Stimulated activated CD8-positive, alpha-beta memory T cell treated with anti-CD3 and anti-CD28 coated beads, Interleukin-12 subunit alpha, Interleukin-12 subunit beta, amount 100 ng/mL, for 24 hours (primary cell): Measurements from ENCODE around the gene GPR39.
"Not testable (repeated sequence)": the region's sequence is repeated elsewhere in the genome, so short reads cannot be mapped to it uniquely, and the experiment has no call there.

Experiments
- DNase-seq: peaks from one replicate; pipeline ENCODE4 v3.0.0-alpha.2; 2020; ENCODE audit errors: extremely low read depth

GPR39 gene

GRCh38 chr2:132495881-132496280 lies 79.3 kb downstream of the GPR39 start:
- no peak for DNase-seq

- no peak for DNase-seq
Measured at GRCh38 chr2:132496555-132496954, 80.0 kb downstream of the GPR39 start.

GRCh38 chr2:132497591-132497990 lies 81.0 kb downstream of the GPR39 start:
- DNase-seq, result no peak

- DNase-seq, result no peak
Measured at GRCh38 chr2:132503701-132504100, 87.1 kb downstream of the GPR39 start.

- DNase-seq, result no peak
Measured at GRCh38 chr2:132515010-132515409, 98.4 kb downstream of the GPR39 start.

DNA sequence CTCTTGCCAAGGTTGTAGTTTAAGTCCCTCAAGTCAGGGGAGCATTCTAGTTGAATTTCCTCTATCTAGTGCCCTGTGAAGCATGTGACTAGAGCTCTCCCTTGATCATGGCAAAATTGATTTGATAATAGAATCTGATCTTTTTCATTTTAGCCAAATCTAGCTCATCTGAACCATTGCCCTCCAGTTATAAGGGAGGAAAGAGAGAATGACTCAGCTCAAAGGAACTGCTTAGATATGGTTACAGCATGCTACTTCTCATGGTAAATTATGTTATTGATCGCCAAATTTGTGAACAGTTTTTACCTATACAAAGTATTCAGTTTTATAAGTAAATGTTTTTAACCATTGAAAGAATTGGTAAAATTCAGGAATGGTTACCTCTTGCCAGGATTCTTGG lies 100.8 kb downstream of the GPR39 start:
- no peak for DNase-seq

GRCh38 chr2:132518302-132518701 lies 101.7 kb downstream of the GPR39 start:
- no peak for DNase-seq

DNA sequence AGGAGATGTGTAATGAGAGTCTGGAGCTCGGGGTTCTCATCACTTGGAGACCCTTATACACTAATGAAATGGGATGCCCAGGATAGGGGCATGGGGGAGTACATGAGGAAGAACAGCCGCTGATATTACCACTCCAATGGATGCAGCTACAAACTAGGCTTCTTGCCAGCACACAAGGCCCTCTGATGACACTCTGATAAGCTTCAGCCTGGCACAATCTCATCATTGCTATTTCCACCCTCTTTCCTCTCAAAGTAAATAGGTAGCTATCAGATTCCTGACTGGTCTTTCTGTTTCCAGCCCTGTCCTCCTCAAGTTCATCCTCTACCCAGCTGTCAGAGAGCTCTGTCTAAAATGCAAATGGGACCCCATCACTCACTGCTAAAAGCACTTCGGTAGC lies 103.0 kb downstream of the GPR39 start:
- no peak for DNase-seq

DNA sequence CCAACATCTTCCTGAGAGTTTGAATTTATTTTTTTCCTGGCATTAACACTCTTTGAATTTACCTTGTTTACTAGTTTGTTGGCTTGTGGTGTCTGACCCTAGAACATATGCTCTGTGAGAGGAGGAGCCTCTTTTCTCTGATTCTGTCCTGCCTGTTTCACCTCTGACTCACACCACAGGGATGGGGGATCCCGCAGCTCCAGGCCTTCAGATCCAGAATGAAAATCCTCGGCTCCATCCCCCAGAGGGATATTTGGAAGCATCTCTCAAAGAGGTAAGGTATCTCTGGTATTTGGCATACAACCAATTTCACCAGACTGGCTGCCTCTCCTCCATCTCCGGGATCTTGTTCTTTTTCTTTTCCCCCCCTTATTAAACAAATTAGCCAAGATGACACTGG lies 104.7 kb downstream of the GPR39 start:
- DNase-seq, result no peak

DNA sequence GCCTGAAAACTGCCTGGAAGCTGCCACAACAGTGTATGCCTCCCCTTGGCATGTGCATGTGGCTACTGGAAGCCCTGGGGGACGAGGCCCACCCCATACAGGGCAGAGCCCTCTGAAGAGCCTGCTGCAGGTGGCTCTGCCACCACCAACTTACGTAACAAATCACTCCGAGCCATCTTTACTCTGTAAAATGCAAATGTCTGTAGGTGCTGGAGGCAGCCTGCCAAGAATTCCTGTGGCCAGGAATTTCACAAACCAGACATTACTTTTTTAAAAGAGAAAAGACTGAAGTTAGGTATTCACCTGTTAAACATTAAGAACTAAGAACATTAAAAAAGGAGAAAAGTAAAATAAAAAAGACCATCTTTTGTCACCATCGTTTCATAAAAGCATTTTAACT lies 106.3 kb downstream of the GPR39 start:
- DNase-seq, result no peak

DNA sequence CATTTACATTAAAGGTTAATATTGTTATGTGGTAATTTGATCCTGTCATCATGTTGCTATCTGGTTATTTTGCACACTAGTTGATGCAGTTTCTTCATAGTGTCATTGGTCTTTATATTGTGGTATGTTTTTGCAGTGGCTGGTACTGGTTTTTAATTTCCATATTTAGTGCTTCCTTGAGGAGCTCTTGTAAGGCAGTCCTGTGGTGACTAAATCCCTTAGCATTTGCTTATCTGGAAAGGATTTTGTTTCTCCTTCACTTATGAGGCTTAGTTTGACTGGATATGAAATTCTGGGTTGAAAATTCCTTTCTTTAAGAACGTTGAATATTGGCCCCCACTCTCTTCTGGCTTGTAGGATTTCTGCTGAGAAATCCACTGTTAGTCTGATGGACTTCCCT lies 120.5 kb downstream of the GPR39 start:
- DNase-seq, result not testable (repeated sequence)

DNA sequence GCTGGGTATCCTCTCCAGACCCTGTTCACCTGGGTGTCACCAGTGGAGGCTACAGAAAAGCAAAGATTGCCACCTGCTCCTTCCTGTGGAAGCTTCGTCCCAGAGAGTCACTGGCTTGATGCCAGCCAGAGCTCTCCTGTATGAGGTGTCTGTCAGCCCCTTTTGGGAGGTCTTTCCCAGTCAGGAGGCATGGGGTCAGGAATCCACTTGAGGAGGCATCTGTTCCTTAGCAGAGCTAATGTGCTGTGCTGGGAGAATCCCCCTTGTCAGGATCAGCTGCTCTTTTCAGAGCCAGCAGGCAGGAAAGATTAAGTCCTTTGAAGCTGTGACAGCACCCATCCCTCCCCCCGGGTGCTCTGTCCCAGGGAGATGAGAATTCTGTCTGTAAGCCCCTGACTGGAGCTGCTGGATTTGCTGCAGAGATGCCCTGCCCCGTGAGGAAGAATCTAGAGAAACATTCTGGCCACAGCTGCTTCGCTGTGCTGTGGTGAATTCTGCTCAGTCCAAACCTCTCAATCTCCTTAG lies 121.8 kb downstream of the GPR39 start:
- no peak for DNase-seq

- DNase-seq, result no peak
Measured at GRCh38 chr2:132540166-132540565, 123.6 kb downstream of the GPR39 start.

DNA sequence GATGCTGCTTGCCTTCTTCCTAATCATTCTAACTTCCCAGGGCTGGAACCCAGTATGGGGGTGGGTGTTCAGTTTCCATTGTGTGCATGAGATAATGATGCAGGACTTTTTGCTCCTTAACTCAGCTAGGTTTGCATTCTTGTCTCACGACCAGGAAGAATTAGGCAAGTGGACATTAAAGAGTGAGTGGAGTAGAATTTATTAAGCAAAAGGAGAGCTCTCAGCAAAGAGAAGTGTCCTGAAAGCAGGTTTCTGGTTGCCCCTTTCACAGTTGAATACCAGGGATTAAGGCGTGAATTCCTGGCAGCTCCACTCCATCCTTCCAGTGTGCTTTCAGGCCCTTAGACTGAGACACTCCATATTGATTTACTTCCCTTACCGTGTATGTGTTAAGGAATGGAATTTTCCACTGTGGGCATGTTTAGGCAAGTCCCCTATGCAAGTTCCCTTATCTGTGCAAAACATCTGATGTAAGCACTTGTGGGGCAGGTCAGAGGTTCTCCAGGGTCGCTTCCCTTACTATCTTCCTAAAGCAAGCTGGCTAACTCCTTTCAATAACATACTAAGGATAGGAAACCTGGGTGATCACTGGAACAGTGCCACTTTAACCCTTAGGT lies 126.5 kb downstream of the GPR39 start:
- no peak for DNase-seq

GRCh38 chr2:132544006-132544630 lies 127.5 kb downstream of the GPR39 start:
- no peak for DNase-seq

DNA sequence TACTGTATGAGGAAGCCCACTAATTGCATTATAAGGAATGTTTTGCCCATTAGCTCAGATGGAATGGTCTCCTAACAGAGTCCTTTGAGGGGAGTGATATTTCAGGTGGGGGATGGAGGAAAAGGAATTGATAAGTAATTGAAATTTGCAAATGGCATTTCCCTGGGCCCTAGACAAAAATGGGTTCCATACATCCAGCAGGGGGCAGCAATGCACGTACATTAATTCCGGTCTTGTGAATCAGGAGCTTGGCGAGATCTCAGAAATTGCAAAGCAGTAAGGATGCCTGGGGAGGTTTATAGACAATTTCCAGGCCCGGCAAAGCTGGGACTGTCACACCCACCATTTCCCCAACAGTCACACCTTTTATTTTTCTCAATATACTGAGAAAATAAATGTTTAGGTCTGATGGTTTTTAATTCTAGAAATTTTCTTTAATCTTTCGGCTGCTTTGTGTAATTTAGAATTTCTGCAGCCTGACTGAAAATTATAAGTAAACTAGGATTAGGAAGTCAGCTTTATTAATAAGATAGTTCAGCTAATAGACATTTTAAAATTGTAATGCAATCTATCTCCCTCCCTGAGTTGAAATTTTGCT lies 130.6 kb downstream of the GPR39 start:
- no peak for DNase-seq

GRCh38 chr2:132549935-132550670 lies 133.5 kb downstream of the GPR39 start:
- no peak for DNase-seq

- no peak for DNase-seq
Measured at GRCh38 chr2:132550946-132551345, 134.3 kb downstream of the GPR39 start.

GRCh38 chr2:132557694-132558093 lies 141.1 kb downstream of the GPR39 start:
- DNase-seq, result no peak

DNA sequence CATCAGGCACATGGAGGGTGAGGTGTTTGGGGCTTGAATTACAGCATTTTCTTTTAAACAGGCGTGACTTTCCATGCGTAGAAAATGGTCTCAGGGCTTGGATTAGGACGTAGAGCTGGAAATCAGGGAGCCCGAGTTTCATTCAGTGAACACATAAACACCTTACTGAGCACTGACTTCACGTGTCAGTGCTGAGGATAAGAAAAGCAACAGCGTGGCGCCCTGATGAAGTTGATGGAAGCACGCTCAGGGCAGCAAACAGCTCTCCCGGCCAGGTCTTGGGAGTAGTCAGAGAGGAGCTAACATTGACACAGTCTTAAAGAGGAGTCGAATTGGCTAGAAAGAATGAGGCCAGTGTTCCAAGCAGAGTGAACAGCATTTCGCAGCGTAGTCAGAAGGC lies 142.7 kb downstream of the GPR39 start:
- no peak for DNase-seq

DNA sequence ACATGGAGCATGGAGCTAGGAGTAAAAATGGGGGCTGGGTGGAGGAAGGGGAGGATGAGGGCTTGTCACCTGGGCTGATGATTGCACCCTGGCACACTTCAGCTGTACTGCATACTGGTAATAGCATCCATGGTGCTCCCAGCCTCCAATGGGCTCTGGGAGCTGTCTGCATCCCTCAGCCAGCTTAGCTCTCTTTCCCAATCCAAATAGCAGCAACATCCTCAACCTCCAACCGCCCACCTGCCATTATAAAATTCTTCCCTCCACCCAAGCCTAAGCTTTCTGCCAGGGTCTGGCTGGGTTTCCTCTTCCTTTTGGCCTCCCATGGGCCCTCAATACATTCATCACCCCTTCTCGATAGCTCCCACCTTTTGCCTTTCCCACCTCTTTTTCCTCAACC lies 143.3 kb downstream of the GPR39 start:
- DNase-seq, result no peak

DNA sequence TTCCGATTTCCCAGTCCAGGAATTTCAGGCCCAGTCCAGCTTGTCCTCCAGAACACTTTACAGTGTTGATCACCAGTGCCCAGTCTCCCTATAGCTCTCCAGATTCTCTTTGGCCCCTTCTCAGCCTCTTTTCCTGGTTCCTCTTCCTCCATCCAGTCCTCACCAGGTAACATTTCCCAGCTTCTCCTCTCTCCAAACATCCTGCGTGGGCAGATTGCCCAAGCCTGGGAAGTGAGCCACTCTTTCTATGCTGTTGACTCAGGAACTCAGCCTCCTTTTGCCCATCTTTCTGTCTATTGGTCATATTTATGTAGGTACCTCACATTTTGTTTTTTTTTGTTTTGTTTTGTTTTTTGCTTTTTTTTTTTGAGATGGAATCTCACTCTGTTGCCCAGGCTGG lies 144.0 kb downstream of the GPR39 start:
- DNase-seq, result no peak

- no peak for DNase-seq
Measured at GRCh38 chr2:132562245-132562644, 145.6 kb downstream of the GPR39 start.
